Body of pancreas (tissue), 4 donors: ENCODE results near the gene GOT1.

Experiments
- POLR2A ChIP-seq, 3 donors: fragments of 450-650 bp; IDR thresholded peaks; one replicate each; pipeline ENCODE4 v1.6.1; 2016; ENCODE audit warnings: antibody characterized with exemption in 3 of 3, mild to moderate bottlenecking in 2 of 3
- TF ChIP-seq, protein P1 (sequence below), 7 experiments: fragments of 450-650 bp in 4 of 7; fragments of 200-600 bp in 3 of 7; sonication (generic) in 3 of 7; IDR thresholded peaks; one replicate each; pipeline ENCODE4 v1.5.1; 2016 to 2019; ENCODE audit warnings: antibody characterized with exemption in 7 of 7

GRCh38 chr10:99442394-99442793, 12.0 kb upstream of the GOT1 start:
- TF ChIP-seq, protein P1, sequence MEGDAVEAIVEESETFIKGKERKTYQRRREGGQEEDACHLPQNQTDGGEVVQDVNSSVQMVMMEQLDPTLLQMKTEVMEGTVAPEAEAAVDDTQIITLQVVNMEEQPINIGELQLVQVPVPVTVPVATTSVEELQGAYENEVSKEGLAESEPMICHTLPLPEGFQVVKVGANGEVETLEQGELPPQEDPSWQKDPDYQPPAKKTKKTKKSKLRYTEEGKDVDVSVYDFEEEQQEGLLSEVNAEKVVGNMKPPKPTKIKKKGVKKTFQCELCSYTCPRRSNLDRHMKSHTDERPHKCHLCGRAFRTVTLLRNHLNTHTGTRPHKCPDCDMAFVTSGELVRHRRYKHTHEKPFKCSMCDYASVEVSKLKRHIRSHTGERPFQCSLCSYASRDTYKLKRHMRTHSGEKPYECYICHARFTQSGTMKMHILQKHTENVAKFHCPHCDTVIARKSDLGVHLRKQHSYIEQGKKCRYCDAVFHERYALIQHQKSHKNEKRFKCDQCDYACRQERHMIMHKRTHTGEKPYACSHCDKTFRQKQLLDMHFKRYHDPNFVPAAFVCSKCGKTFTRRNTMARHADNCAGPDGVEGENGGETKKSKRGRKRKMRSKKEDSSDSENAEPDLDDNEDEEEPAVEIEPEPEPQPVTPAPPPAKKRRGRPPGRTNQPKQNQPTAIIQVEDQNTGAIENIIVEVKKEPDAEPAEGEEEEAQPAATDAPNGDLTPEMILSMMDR (IDR thresholded peaks at IDR 0.05), result no peak
- TF ChIP-seq POLR2A (IDR thresholded peaks at IDR 0.05), result no peak
